Activated CD4-positive, alpha-beta T cell treated with anti-CD3 and anti-CD28 coated beads, Interleukin-2, amount 10 ng/mL, durations not matched to agents 7 days and 5 days (primary cell): ENCODE data around the gene TMA7. TPM values are rescaled to one million over a fixed set of nuclear protein-coding genes. Genes with fewer than 3 reads are reported as not detected.
"Not testable (repeated sequence)": the region's sequence is repeated elsewhere in the genome, so short reads cannot be mapped to it uniquely, and the experiment has no call there.

ENCODE experiments used
- CTCF ChIA-PET: fragments of 350-600 bp; sonication (Branson Sonifier 250); formaldehyde crosslinking; loops from one replicate; lab custom pipeline; 2021; ENCODE audit warnings: antibody characterized with exemption; lab: Charles Lee
- POLR2A ChIA-PET: fragments of 350-600 bp; sonication (Branson Sonifier 250); formaldehyde crosslinking; loops from one replicate; lab custom pipeline; 2021; ENCODE audit warnings: antibody characterized with exemption; lab: Charles Lee
- DNase-seq: peaks from one replicate; pipeline ENCODE4 v3.0.0-alpha.2; 2020
- H3K27ac Mint-ChIP-seq: one replicate; pipeline ENCODE4 v1.8.0; 2021; ENCODE audit warnings: mild to moderate bottlenecking, moderate library complexity, mixed read lengths
- H3K27me3 Mint-ChIP-seq: one replicate; pipeline ENCODE4 v1.8.0; 2021; ENCODE audit warnings: mixed read lengths
- H3K36me3 Mint-ChIP-seq: one replicate; pipeline ENCODE4 v1.8.0; 2021; ENCODE audit warnings: low read depth, mixed read lengths
- H3K4me1 Mint-ChIP-seq: one replicate; pipeline ENCODE4 v1.8.0; 2021; ENCODE audit warnings: mixed read lengths
- H3K4me3 Mint-ChIP-seq: one replicate; pipeline ENCODE4 v1.8.0; 2021; ENCODE audit warnings: mild to moderate bottlenecking, moderate library complexity, mixed read lengths
- H3K9me3 Mint-ChIP-seq: one replicate; pipeline ENCODE4 v1.8.0; 2021; ENCODE audit warnings: mixed read lengths
- total RNA-seq, 2 experiments: library from RNA; stranded (reverse); gene quantifications; one replicate each; pipeline ENCODE4 v1.2.3, GENCODE V29; 2021

The TMA7 gene
- total RNA-seq, 2 experiments from 2014 or later = 285 to 290 TPM

GRCh38 chr3:48467110-48467454 is 27.0 kb downstream of the TMA7 start:
- no peaks in the 10 kb centered on the region for H3K27me3 Mint-ChIP-seq
- peaks cover 49% of the 10 kb centered on the region for H3K4me1 Mint-ChIP-seq

GRCh38 chr3:48467473-48468267 is 27.6 kb downstream of the TMA7 start:
- no peaks in the 10 kb centered on the region for H3K9me3 Mint-ChIP-seq
- peaks cover 51% of the 10 kb centered on the region for H3K36me3 Mint-ChIP-seq
- CTCF ChIA-PET = interaction anchor here (0.5 to 6.5 kb wide), 5 partner anchors 14 to 134 kb away, joined by 3 to 34 read pairs (median 3); partner anchors contain the start of gene ATRIP
- H3K4me1 Mint-ChIP-seq = peaks cover 49% of the 10 kb centered on the region
- H3K27ac Mint-ChIP-seq = peak overlapping the region; percentile 97
- H3K27me3 Mint-ChIP-seq = no peaks in the 10 kb centered on the region
- peak overlapping the region; percentile 87 for H3K4me3 Mint-ChIP-seq
- DNase-seq = no peak
- POLR2A ChIA-PET = interaction anchor here (0.6 kb wide), 1 partner anchor 1386 kb away, joined by 3 read pairs; no protein-coding TSS in a partner anchor

More at GRCh38 chr3:48467110-48467454, 27.0 kb downstream of the TMA7 start:
- no peak for DNase-seq
- no peaks in the 10 kb centered on the region for H3K9me3 Mint-ChIP-seq
- peaks cover 51% of the 10 kb centered on the region for H3K36me3 Mint-ChIP-seq
- ChIA-PET POLR2A (interaction anchor here (0.9 kb wide), 1 partner anchor 12 kb away, joined by 3 read pairs; no protein-coding TSS in a partner anchor), CTCF (interaction anchor here (0.5 to 1.8 kb wide), 7 partner anchors 13 to 135 kb away, joined by 3 to 9 read pairs (median 3); partner anchors contain the start of genes ATRIP, CCDC51 and TMA7)
- peak overlapping the region; percentile 87 for H3K4me3 Mint-ChIP-seq
- H3K27ac Mint-ChIP-seq = peak overlapping the region; percentile 97

GRCh38 chr3:48468329-48468731 is 28.3 kb downstream of the TMA7 start:
- Mint-ChIP-seq H3K9me3 (no peaks in the 10 kb centered on the region), H3K4me3 (peak overlapping the region; percentile 87), H3K4me1 (peaks cover 52% of the 10 kb centered on the region), H3K27ac (peak overlapping the region; percentile 97), H3K27me3 (no peaks in the 10 kb centered on the region), H3K36me3 (peaks cover 54% of the 10 kb centered on the region)
- ChIA-PET CTCF (interaction anchor here (6.5 kb wide), 1 partner anchor 32 kb away, joined by 34 read pairs; no protein-coding TSS in a partner anchor), POLR2A (interaction anchor here (0.5 to 0.6 kb wide), 2 partner anchors 22 to 1386 kb away, joined by 3 read pairs; partner anchors contain the start of gene ATRIP)
- DNase-seq = no peak

GRCh38 chr3:48469046-48469915 is 29.2 kb downstream of the TMA7 start:
- Mint-ChIP-seq H3K27ac (peak overlapping the region; percentile 98), H3K4me3 (peak overlapping the region; percentile 87), H3K36me3 (peaks cover 55% of the 10 kb centered on the region), H3K27me3 (no peaks in the 10 kb centered on the region), H3K9me3 (no peaks in the 10 kb centered on the region), H3K4me1 (peaks cover 59% of the 10 kb centered on the region)
- no peak for DNase-seq
- ChIA-PET POLR2A (interaction anchor here (0.5 kb wide), 1 partner anchor 23 kb away, joined by 3 read pairs; the partner anchor contains the start of gene ATRIP), CTCF (interaction anchor here (0.7 to 6.5 kb wide), 4 partner anchors 23 to 38 kb away, joined by 3 to 34 read pairs (median 3); partner anchors contain the start of gene ATRIP)

GRCh38 chr3:48470286-48470685 is 30.2 kb downstream of the TMA7 start:
- POLR2A ChIA-PET = interaction anchor here (0.6 to 0.8 kb wide), 2 partner anchors 9 to 35 kb away, joined by 4 read pairs; no protein-coding TSS in a partner anchor
- Mint-ChIP-seq H3K4me1 (peaks cover 64% of the 10 kb centered on the region), H3K9me3 (no peaks in the 10 kb centered on the region), H3K27me3 (no peaks in the 10 kb centered on the region), H3K4me3 (peak overlapping the region; percentile 35), H3K36me3 (peaks cover 60% of the 10 kb centered on the region), H3K27ac (peak overlapping the region; percentile 98)
- CTCF ChIA-PET = interaction anchor here (0.9 to 6.5 kb wide), 3 partner anchors 24 to 37 kb away, joined by 3 to 34 read pairs (median 3); partner anchors contain the start of gene ATRIP
- no peak for DNase-seq

GRCh38 chr3:48472673-48472922 is 32.5 kb downstream of the TMA7 start:
- Mint-ChIP-seq H3K36me3 (peaks cover 46% of the 10 kb centered on the region), H3K4me1 (peaks cover 73% of the 10 kb centered on the region), H3K9me3 (no peaks in the 10 kb centered on the region), H3K27me3 (no peaks in the 10 kb centered on the region), H3K27ac (peak overlapping the region; percentile 98), H3K4me3 (peak overlapping the region; percentile 84)
- ChIA-PET POLR2A (no interaction called here), CTCF (interaction anchor here (0.9 to 6.5 kb wide), 13 partner anchors 8 to 81 kb away, joined by 3 to 34 read pairs (median 3); partner anchors contain the start of genes CCDC51, PLXNB1 and TMA7)
- DNase-seq = no peak

GRCh38 chr3:48472923-48473616 is 33.0 kb downstream of the TMA7 start:
- H3K9me3 Mint-ChIP-seq = no peaks in the 10 kb centered on the region
- peak; percentile 98 for DNase-seq
- POLR2A ChIA-PET = interaction anchor here (0.5 to 1.2 kb wide), 2 partner anchors 46 to 163 kb away, joined by 3 to 6 read pairs; partner anchors contain the start of gene SLC26A6
- H3K27ac Mint-ChIP-seq = peak overlapping the region; percentile 98
- peaks cover 73% of the 10 kb centered on the region for H3K4me1 Mint-ChIP-seq
- CTCF ChIA-PET = interaction anchor here (0.6 to 6.5 kb wide), 21 partner anchors 8 to 1002 kb away, joined by 3 to 34 read pairs (median 3); partner anchors contain the start of genes CCDC51, PLXNB1 and TMA7
- no peaks in the 10 kb centered on the region for H3K27me3 Mint-ChIP-seq
- H3K36me3 Mint-ChIP-seq = peaks cover 46% of the 10 kb centered on the region
- peak overlapping the region; percentile 84 for H3K4me3 Mint-ChIP-seq

- POLR2A ChIA-PET = interaction anchor here (0.5 to 1.2 kb wide), 2 partner anchors 46 to 162 kb away, joined by 3 to 6 read pairs; partner anchors contain the start of gene SLC26A6
- Mint-ChIP-seq H3K27me3 (no peaks in the 10 kb centered on the region), H3K36me3 (peaks cover 46% of the 10 kb centered on the region), H3K9me3 (no peaks in the 10 kb centered on the region), H3K4me1 (peaks cover 73% of the 10 kb centered on the region), H3K4me3 (peak overlapping the region; percentile 84), H3K27ac (peak overlapping the region; percentile 98)
- CTCF ChIA-PET = interaction anchor here (0.6 to 6.5 kb wide), 19 partner anchors 8 to 1001 kb away, joined by 3 to 34 read pairs (median 3); partner anchors contain the start of genes CCDC51, PLXNB1 and TMA7
- no peak for DNase-seq
Observed at GRCh38 chr3:48473617-48473952, 33.5 kb downstream of the TMA7 start.

GRCh38 chr3:48474031-48474430 is 34.0 kb downstream of the TMA7 start:
- not testable (repeated sequence) for H3K27me3 Mint-ChIP-seq, H3K9me3 Mint-ChIP-seq, H3K4me3 Mint-ChIP-seq, DNase-seq, H3K27ac Mint-ChIP-seq
- CTCF ChIA-PET = interaction anchor here (0.6 to 6.5 kb wide), 12 partner anchors 9 to 1001 kb away, joined by 3 to 34 read pairs (median 3); no protein-coding TSS in a partner anchor
- H3K4me1 Mint-ChIP-seq = peaks cover 73% of the 10 kb centered on the region
- POLR2A ChIA-PET = interaction anchor here (1.2 kb wide), 1 partner anchor 162 kb away, joined by 6 read pairs; the partner anchor contains the start of gene SLC26A6
- peaks cover 46% of the 10 kb centered on the region for H3K36me3 Mint-ChIP-seq

- H3K9me3 Mint-ChIP-seq = no peaks in the 10 kb centered on the region
- DNase-seq = no peak
- no peak overlapping the region for H3K4me3 Mint-ChIP-seq
- CTCF ChIA-PET = interaction anchor here (1.5 to 3.3 kb wide), 4 partner anchors 10 to 35 kb away, joined by 4 to 17 read pairs (median 5); no protein-coding TSS in a partner anchor
- H3K36me3 Mint-ChIP-seq = peaks cover 41% of the 10 kb centered on the region
- H3K4me1 Mint-ChIP-seq = peaks cover 73% of the 10 kb centered on the region
- no peaks in the 10 kb centered on the region for H3K27me3 Mint-ChIP-seq
- POLR2A ChIA-PET = no interaction called here
- H3K27ac Mint-ChIP-seq = peak overlapping the region; percentile 66
Observed at GRCh38 chr3:48474619-48475018, 34.6 kb downstream of the TMA7 start.

- H3K4me1 Mint-ChIP-seq = peaks cover 73% of the 10 kb centered on the region
- H3K27ac Mint-ChIP-seq = peak overlapping the region; percentile 66
- ChIA-PET POLR2A (no interaction called here), CTCF (interaction anchor here (2.4 to 3.3 kb wide), 2 partner anchors 13 to 39 kb away, joined by 8 to 17 read pairs; no protein-coding TSS in a partner anchor)
- DNase-seq = no peak
- no peaks in the 10 kb centered on the region for H3K9me3 Mint-ChIP-seq
- peaks cover 39% of the 10 kb centered on the region for H3K36me3 Mint-ChIP-seq
- H3K4me3 Mint-ChIP-seq = no peak overlapping the region
- H3K27me3 Mint-ChIP-seq = no peaks in the 10 kb centered on the region
Observed at GRCh38 chr3:48475188-48475587, 35.1 kb downstream of the TMA7 start.
